Neural cell (in vitro differentiated cells): Measurements from ENCODE around the gene AK5.

Experiments used
- EP300 ChIP-seq: fragments of 450-650 bp; conservative IDR thresholded peaks from 2 replicates; pipeline ENCODE4 v1.6.1; 2014; ENCODE audit warnings: antibody characterized with exemption, mild to moderate bottlenecking, moderate library complexity; ENCODE audit not compliant: poor library complexity, severe bottlenecking
- EZH2 ChIP-seq: fragments of 200-600, 300-800 bp; shearing (Covaris generic), sonication (generic); IDR thresholded peaks from 2 replicates; pipeline ENCODE4 v1.6.1; 2014; ENCODE audit warnings: antibody characterized with exemption, low read length, borderline replicate concordance, mild to moderate bottlenecking; ENCODE audit not compliant: insufficient read depth, poor library complexity, severe bottlenecking
- POLR2AphosphoS5 ChIP-seq: IDR thresholded peaks from 2 replicates; pipeline ENCODE4 v1.6.1; 2012
- RAD21 ChIP-seq: fragments of 450-650 bp; conservative IDR thresholded peaks from 2 replicates; pipeline ENCODE4 v1.6.1; 2014; ENCODE audit warnings: antibody characterized with exemption, mild to moderate bottlenecking, moderate library complexity
- SMC3 ChIP-seq: fragments of 450-650 bp; conservative IDR thresholded peaks from 2 replicates; pipeline ENCODE4 v1.6.1; 2014; ENCODE audit warnings: antibody characterized with exemption, mild to moderate bottlenecking, moderate library complexity; ENCODE audit not compliant: poor library complexity
- TAF1 ChIP-seq: IDR thresholded peaks from 2 replicates; pipeline ENCODE4 v1.6.1; 2012; ENCODE audit warnings: low read depth
- TF ChIP-seq, protein P1 (sequence below): fragments of 450-650 bp; IDR thresholded peaks from 2 replicates; pipeline ENCODE4 v1.5.1; 2014; ENCODE audit warnings: antibody characterized with exemption, mild to moderate bottlenecking, moderate library complexity; ENCODE audit not compliant: poor library complexity, severe bottlenecking
- TF ChIP-seq, protein P2 (sequence below): IDR thresholded peaks from 2 replicates; pipeline ENCODE4 v1.6.1; 2012; ENCODE audit warnings: borderline replicate concordance

DNA sequence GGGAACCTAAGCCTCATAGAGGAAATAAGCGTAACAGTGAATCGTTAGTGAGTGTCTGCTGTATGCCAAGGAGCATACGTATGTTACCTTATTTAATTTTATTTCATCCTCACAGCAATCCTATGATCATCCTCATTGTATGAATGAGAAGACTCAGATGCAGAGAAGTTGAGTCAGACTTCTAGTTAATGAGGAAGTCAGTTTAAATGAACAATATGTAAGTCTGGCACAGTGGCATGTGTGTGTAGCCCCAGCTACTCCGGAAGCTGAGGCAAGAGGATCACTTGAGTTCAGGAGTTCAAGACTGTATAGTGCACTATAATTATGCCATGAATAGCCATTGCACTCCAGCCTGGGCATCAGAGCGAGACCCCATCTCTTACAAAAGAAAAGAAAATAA is 252.6 kb downstream of the AK5 start:
- TF ChIP-seq, protein P1, sequence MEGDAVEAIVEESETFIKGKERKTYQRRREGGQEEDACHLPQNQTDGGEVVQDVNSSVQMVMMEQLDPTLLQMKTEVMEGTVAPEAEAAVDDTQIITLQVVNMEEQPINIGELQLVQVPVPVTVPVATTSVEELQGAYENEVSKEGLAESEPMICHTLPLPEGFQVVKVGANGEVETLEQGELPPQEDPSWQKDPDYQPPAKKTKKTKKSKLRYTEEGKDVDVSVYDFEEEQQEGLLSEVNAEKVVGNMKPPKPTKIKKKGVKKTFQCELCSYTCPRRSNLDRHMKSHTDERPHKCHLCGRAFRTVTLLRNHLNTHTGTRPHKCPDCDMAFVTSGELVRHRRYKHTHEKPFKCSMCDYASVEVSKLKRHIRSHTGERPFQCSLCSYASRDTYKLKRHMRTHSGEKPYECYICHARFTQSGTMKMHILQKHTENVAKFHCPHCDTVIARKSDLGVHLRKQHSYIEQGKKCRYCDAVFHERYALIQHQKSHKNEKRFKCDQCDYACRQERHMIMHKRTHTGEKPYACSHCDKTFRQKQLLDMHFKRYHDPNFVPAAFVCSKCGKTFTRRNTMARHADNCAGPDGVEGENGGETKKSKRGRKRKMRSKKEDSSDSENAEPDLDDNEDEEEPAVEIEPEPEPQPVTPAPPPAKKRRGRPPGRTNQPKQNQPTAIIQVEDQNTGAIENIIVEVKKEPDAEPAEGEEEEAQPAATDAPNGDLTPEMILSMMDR = no peak
- TF ChIP-seq EP300 = no peak
- TF ChIP-seq SMC3 = no peak
- no peak for TF ChIP-seq TAF1
- no peak for TF ChIP-seq EZH2
- TF ChIP-seq POLR2AphosphoS5 = no peak
- TF ChIP-seq, protein P2, sequence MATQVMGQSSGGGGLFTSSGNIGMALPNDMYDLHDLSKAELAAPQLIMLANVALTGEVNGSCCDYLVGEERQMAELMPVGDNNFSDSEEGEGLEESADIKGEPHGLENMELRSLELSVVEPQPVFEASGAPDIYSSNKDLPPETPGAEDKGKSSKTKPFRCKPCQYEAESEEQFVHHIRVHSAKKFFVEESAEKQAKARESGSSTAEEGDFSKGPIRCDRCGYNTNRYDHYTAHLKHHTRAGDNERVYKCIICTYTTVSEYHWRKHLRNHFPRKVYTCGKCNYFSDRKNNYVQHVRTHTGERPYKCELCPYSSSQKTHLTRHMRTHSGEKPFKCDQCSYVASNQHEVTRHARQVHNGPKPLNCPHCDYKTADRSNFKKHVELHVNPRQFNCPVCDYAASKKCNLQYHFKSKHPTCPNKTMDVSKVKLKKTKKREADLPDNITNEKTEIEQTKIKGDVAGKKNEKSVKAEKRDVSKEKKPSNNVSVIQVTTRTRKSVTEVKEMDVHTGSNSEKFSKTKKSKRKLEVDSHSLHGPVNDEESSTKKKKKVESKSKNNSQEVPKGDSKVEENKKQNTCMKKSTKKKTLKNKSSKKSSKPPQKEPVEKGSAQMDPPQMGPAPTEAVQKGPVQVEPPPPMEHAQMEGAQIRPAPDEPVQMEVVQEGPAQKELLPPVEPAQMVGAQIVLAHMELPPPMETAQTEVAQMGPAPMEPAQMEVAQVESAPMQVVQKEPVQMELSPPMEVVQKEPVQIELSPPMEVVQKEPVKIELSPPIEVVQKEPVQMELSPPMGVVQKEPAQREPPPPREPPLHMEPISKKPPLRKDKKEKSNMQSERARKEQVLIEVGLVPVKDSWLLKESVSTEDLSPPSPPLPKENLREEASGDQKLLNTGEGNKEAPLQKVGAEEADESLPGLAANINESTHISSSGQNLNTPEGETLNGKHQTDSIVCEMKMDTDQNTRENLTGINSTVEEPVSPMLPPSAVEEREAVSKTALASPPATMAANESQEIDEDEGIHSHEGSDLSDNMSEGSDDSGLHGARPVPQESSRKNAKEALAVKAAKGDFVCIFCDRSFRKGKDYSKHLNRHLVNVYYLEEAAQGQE = no peak
- no peak for TF ChIP-seq RAD21
